Measurements from ENCODE around the gene PPIF. TPM values are rescaled to one million over a fixed set of nuclear protein-coding genes. Genes with fewer than 3 reads are reported as not detected.

PPIF gene
- total and polyA plus RNA-seq, 2 of the 4 experiments (the other 2 are of a cell fraction), result 29.2 to 130 TPM

DNA sequence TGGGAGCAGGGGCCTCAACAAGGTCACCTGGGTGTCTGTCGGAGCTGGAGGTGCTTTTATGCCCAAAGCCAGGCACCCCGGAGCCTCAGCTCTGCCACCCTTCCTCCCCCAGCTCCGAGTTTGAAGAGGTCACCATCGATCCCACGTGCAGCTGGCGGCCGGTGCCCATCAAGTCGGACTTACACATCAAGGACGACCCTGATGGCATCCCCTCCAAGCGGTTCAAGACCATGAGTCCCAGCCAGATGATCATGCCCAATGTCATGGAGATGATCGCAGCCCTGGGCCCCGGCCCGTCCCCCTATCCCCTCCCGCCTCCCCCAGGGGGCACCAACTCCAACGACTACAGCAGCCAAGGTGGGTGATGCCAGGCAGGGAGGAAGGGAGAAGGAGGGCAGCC is 41.3 kb upstream of the PPIF start:
- 93% methylated on average over 7 of the region's 15 CpGs; no CpG with 5 or more reads in 1 of the 2 experiments for WGBS, 2 experiments (ENCODE audit: extremely low coverage in 2 of 2, insufficient read length in 1 of 2)
- no peak overlapping the region for H3K14ac ChIP-seq (replicated peaks; ENCODE audit: low read depth, low read length)
- ChIA-PET POLR2A (ENCODE audit: unreplicated experiment) (no interaction called here), CTCF (no interaction called here)
- H3K4ac ChIP-seq (ENCODE audit: low read depth, low read length), result no peak overlapping the region
- H3K9me3 ChIP-seq (ENCODE audit: control insufficient read depth, insufficient read depth, low read length), result no peaks in the 10 kb centered on the region
- no peak overlapping the region for H2BK15ac ChIP-seq (ENCODE audit: low read depth, low read length)
- H3K27me3 ChIP-seq (ENCODE audit: control insufficient read depth, insufficient read depth, low read length), result no peaks in the 10 kb centered on the region
- H3K9ac ChIP-seq (ENCODE audit: low read depth, low read length), result no peak overlapping the region
- no peak overlapping the region for H3K18ac ChIP-seq (ENCODE audit: low read depth, low read length)
- no peak for DNase-seq
- H3K4me3 ChIP-seq (ENCODE audit: insufficient read depth, low read depth, low read length), result no peak overlapping the region
- no peak overlapping the region for H3K27ac ChIP-seq (ENCODE audit: insufficient read depth, low read length)
- no peak overlapping the region for H2BK120ac ChIP-seq (ENCODE audit: low read depth, low read length)
- H2AFZ ChIP-seq (replicated peaks; ENCODE audit: low read length, poor library complexity), result no peak overlapping the region
- in situ Hi-C loops (cut with MboI; ENCODE audit: low sequenced_read_pairs), result no loop called here
- H2BK20ac ChIP-seq (ENCODE audit: low read depth, low read length), result no peak overlapping the region
- H3K4me1 ChIP-seq (ENCODE audit: control insufficient read depth, insufficient read depth, low read length), result no peaks in the 10 kb centered on the region
- intact Hi-C loops (cut with micrococcal nuclease), result no loop called here
- no peak overlapping the region for H2BK5ac ChIP-seq (ENCODE audit: low read depth, low read length, poor library complexity, severe bottlenecking)
- H3K36me3 ChIP-seq (ENCODE audit: control insufficient read depth, insufficient read depth, low read length), result peaks cover 90% of the 10 kb centered on the region
- no peak overlapping the region for H4K91ac ChIP-seq (ENCODE audit: insufficient read depth, low read depth, low read length)
- dilution Hi-C loops (cut with HindIII; ENCODE audit: low sequenced_read_pairs, unreplicated experiment), result no loop called here
- no TSS peak for BruUV-seq (replicated peaks)
- no peak overlapping the region for H4K8ac ChIP-seq (ENCODE audit: low read depth in 2 of 2, low read length in 2 of 2)
- H2AK9ac ChIP-seq (replicated peaks; ENCODE audit: low read depth, low read length, poor library complexity), result no peak overlapping the region
- H4K20me1 ChIP-seq (ENCODE audit: insufficient read depth, low read length), result peaks cover 14% of the 10 kb centered on the region
- peaks cover 9% of the 10 kb centered on the region; the same call in 1 of the 2 replicates for H3K9me1 ChIP-seq (ENCODE audit: insufficient read depth, low read length)
- H4K5ac ChIP-seq (ENCODE audit: low read depth, low read length), result no peak overlapping the region
- H3K79me1 ChIP-seq (ENCODE audit: low read depth in 1 of 2, low read length in 2 of 2), result peaks cover 39 to 69% of the 10 kb centered on the region in 2 experiments
- no peak overlapping the region for H3K4me2 ChIP-seq (ENCODE audit: low read depth, low read length)
- no peak overlapping the region for H2AK5ac ChIP-seq (ENCODE audit: low read depth, low read length)
- no peak overlapping the region for H3K23ac ChIP-seq (ENCODE audit: low read depth, low read length)
- H3K56ac ChIP-seq (ENCODE audit: extremely low read depth, insufficient read depth, low read length), result no peak overlapping the region
- no peak for ATAC-seq (ENCODE audit: low read depth)
- no peak for TF ChIP-seq CHD1 (IDR thresholded peaks at IDR 0.05; ENCODE audit: low read depth, low read length)
